Nephron progenitor cell (in vitro differentiated cells): ENCODE results near the gene RPL38.

Experiments used
- DNase-seq: peaks from one replicate; pipeline ENCODE4 v3.0.0; 2021
- H3K27ac Mint-ChIP-seq: 2 replicates; pipeline ENCODE4 v1.8.0; 2021; ENCODE audit warnings: mild to moderate bottlenecking, moderate library complexity, mixed read lengths
- H3K27me3 Mint-ChIP-seq: 2 replicates; pipeline ENCODE4 v1.8.0; 2021; ENCODE audit warnings: mild to moderate bottlenecking, low read depth, mixed read lengths; ENCODE audit not compliant: poor library complexity
- H3K36me3 Mint-ChIP-seq: 2 replicates; pipeline ENCODE4 v1.8.0; 2021; ENCODE audit warnings: low read depth, mixed read lengths
- H3K4me1 Mint-ChIP-seq: 2 replicates; pipeline ENCODE4 v1.8.0; 2021; ENCODE audit warnings: mixed read lengths
- H3K4me3 Mint-ChIP-seq: 2 replicates; pipeline ENCODE4 v1.8.0; 2021; ENCODE audit warnings: mild to moderate bottlenecking, moderate library complexity, mixed read lengths
- H3K9me3 Mint-ChIP-seq: 2 replicates; pipeline ENCODE4 v1.8.0; 2021; ENCODE audit warnings: mild to moderate bottlenecking, moderate library complexity, mixed read lengths
- TF ChIP-seq, protein P1 (sequence below): fragments of 200-600 bp; sonication (generic); IDR thresholded peaks from 2 replicates; pipeline ENCODE4 v1.5.0; 2021; ENCODE audit warnings: antibody characterized with exemption

The RPL38 gene

DNA sequence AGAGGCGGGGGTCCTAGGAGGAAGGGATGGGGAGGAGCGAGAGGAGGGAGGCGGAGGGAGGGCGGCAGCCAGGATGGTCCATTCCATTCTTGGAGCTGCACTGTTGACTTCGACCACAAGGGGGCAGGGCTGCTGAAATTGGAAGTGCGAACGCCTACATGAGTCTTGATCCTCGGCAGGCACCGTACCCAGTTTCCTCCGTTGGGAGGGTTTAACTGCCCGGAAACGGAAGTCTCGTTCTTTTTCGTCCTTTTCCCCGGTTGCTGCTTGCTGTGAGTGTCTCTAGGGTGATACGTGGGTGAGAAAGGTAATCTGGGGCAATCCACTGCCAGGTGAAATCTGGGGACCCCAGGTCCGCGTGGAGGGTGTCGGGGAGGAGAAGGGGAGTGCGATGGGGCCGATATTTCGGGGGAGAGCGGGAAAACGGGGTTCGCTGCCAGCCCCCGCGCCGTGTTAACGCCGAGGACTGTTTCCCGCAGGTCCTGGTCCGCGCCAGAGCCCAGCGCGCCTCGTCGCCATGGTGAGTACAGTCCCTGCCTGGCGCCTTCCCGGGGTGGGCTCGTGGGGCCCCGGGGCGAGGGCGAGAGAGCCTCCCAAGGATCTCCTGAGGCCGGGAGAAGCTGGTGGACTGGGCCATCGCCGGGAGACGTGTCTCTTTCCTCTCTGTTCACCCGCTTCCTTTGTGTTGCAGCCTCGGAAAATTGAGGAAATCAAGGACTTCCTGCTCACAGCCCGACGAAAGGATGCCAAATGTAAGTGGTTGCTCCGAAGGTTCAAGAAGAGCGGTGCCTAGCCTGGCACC is at the start of gene RPL38:
TSS of gene RPL38 (plus strand) at position 240 of the 802 bp plus-strand sequence. CDS start at position 518, 278 bp downstream.
- H3K9me3 Mint-ChIP-seq, result no peaks in the 10 kb centered on the region
- peaks cover 25% of the 10 kb centered on the region for H3K36me3 Mint-ChIP-seq
- peaks cover 51% of the 10 kb centered on the region for H3K4me1 Mint-ChIP-seq
- TF ChIP-seq, protein P1, sequence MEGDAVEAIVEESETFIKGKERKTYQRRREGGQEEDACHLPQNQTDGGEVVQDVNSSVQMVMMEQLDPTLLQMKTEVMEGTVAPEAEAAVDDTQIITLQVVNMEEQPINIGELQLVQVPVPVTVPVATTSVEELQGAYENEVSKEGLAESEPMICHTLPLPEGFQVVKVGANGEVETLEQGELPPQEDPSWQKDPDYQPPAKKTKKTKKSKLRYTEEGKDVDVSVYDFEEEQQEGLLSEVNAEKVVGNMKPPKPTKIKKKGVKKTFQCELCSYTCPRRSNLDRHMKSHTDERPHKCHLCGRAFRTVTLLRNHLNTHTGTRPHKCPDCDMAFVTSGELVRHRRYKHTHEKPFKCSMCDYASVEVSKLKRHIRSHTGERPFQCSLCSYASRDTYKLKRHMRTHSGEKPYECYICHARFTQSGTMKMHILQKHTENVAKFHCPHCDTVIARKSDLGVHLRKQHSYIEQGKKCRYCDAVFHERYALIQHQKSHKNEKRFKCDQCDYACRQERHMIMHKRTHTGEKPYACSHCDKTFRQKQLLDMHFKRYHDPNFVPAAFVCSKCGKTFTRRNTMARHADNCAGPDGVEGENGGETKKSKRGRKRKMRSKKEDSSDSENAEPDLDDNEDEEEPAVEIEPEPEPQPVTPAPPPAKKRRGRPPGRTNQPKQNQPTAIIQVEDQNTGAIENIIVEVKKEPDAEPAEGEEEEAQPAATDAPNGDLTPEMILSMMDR, result peak; percentile 84
- peaks cover 25% of the 10 kb centered on the region for H3K27me3 Mint-ChIP-seq
- peak; percentile 99 for DNase-seq
- H3K4me3 Mint-ChIP-seq, result peak within 1 kb of the TSS; percentile 100
- H3K27ac Mint-ChIP-seq, result peak within 1 kb of the TSS; percentile 100

DNA sequence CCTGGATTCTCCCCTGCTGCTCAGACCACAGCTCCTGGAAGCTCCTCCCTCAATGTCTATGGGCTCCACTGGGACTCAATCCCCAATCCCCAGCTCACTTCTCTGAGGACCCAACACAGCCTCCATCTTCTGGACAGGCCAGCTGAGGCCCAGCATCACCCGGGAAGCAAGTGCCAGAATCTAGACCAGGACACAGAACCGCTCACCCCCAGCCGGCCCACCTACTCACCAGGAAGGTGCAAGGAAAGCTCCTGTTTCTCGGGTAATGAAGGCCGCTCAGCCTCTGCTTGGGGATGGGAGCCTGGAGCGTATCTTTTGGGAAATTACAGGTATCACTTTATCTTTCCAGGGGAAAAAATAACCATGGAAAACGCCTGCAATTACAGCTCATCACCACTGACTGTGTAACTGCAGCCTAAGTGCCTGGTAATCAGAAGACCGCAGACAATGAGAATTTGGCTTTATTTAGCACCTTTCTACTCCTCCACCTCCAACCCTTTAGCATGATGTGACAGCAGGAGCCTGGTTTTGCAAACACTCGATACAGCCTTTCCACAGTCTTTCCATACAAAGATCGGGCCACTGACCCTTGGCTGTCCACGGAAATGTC is 49.6 kb upstream of the RPL38 start:
- peaks cover 16% of the 10 kb centered on the region for H3K27me3 Mint-ChIP-seq
- no peaks in the 10 kb centered on the region for H3K36me3 Mint-ChIP-seq
- peaks cover 43% of the 10 kb centered on the region for H3K4me1 Mint-ChIP-seq
- H3K4me3 Mint-ChIP-seq, result no peak overlapping the region
- no peak for DNase-seq
- peaks cover 4% of the 10 kb centered on the region for H3K9me3 Mint-ChIP-seq
- H3K27ac Mint-ChIP-seq, result no peak overlapping the region
- TF ChIP-seq, protein P1, result no peak

DNA sequence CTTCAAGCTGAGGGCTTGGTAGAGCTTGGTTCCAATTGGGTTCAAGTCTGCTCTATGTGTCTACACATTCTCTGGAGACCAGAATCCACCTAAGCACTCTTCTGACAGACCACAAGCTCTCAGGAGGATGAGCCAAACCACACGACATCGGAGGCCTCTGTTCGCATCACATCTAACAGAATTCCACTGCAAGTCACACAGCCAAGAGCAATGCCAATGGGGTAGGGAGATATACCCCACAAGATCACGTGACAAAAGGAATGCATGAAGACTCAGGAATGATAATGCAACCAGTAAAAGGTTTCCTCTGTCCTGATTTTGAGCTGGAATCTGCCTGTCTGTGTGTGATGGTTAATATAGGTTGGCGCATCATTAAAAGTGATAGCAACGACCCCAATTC is 46.6 kb upstream of the RPL38 start:
- no peaks in the 10 kb centered on the region for H3K36me3 Mint-ChIP-seq
- TF ChIP-seq, protein P1, result no peak
- H3K27ac Mint-ChIP-seq, result no peak overlapping the region
- H3K4me3 Mint-ChIP-seq, result no peak overlapping the region
- no peak for DNase-seq
- peaks cover 9% of the 10 kb centered on the region for H3K9me3 Mint-ChIP-seq
- H3K4me1 Mint-ChIP-seq, result peaks cover 31% of the 10 kb centered on the region
- peaks cover 20% of the 10 kb centered on the region for H3K27me3 Mint-ChIP-seq

DNA sequence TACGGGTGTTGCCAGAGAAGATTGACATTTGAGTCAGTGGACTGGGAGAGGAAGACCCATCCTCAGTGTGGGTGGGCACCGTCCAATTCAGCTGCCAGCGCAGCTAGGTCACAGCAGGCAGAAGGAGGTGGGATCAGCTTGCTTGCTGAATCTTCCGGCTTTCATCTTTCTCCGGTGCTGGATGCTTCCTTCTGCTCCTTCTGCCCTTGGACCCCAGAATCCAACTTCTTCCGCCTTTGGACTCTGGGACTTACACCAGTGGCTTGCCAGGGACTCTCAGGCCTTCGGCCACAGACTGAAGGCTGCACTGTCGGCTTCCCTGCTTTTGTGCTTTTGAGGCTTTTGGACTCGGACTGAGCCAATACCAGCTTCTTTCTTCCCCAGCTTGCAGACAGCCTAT is 46.1 kb upstream of the RPL38 start:
- Mint-ChIP-seq H3K9me3 (peaks cover 9% of the 10 kb centered on the region), H3K36me3 (no peaks in the 10 kb centered on the region), H3K4me3 (no peak overlapping the region), H3K4me1 (peaks cover 31% of the 10 kb centered on the region), H3K27me3 (peaks cover 20% of the 10 kb centered on the region), H3K27ac (no peak overlapping the region)
- TF ChIP-seq, protein P1, result no peak
- no peak for DNase-seq

DNA sequence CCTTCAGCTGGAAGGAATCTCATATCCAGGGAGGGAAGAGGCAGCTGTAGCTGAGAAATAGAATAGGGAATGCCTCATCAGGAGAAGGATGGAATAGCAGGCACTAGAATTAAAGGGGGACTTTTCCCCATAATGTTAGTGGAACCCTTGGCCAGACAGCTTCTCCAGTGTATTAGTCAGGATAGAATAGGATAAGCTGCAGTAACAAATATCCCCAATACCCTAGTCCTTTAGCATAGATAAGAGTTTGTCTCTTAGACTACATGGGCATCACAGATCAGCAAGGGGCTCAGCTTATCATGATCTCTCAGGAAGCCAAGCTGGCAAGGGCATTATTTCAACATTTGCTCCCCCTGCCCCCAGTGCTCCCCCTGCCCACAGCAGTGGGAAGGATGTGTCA is 44.7 kb upstream of the RPL38 start:
- peaks cover 14% of the 10 kb centered on the region for H3K27me3 Mint-ChIP-seq

More for the DNA sequence above, 44.7 kb upstream of the RPL38 start:
- no peak overlapping the region for H3K4me3 Mint-ChIP-seq
- no peak overlapping the region for H3K27ac Mint-ChIP-seq
- H3K9me3 Mint-ChIP-seq, result peaks cover 9% of the 10 kb centered on the region
- H3K4me1 Mint-ChIP-seq, result peaks cover 20% of the 10 kb centered on the region
- H3K36me3 Mint-ChIP-seq, result no peaks in the 10 kb centered on the region
- TF ChIP-seq, protein P1, result no peak
- no peak for DNase-seq
